Gastroesophageal sphincter (tissue), 3 donors: Measurements from ENCODE around the gene GOLGA3.

Experiments used
- POLR2A ChIP-seq, 2 donors: fragments of 450-650 bp; IDR thresholded peaks; one replicate each; pipeline ENCODE4 v1.6.1; 2017; ENCODE audit warnings: antibody characterized with exemption in 2 of 2, mild to moderate bottlenecking in 2 of 2, moderate library complexity in 1 of 2
- TF ChIP-seq, protein P1 (sequence below), 4 experiments: fragments of 200-600 bp in 2 of 4; fragments of 450-650 bp in 2 of 4; sonication (generic) in 1 of 4; IDR thresholded peaks; one replicate each; pipeline ENCODE4 v1.5.1; 2017 to 2019; ENCODE audit warnings: antibody characterized with exemption in 4 of 4, mild to moderate bottlenecking in 2 of 4, moderate library complexity in 2 of 4

DNA sequence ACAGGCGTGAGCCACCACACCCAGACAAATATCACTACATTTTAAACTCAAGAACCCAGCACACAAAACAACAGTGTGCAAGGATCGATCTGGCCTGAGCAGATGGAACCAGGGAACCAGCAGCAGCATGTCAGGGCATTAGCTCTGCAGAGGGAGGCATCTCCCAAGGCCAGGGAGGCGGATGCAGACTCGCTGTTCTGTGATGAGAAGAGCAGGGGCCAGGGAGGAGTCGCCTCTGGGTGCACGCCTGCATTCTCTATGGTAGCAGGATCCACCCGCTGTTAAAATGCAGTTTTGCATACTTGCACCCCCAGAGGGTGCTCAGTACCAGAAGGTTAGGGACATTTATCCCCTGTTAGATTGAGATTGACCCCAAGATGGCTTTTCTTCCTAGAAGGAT is 100.2 kb downstream of the GOLGA3 start:
- TF ChIP-seq POLR2A (IDR thresholded peaks at IDR 0.05), result no peak
- TF ChIP-seq, protein P1, sequence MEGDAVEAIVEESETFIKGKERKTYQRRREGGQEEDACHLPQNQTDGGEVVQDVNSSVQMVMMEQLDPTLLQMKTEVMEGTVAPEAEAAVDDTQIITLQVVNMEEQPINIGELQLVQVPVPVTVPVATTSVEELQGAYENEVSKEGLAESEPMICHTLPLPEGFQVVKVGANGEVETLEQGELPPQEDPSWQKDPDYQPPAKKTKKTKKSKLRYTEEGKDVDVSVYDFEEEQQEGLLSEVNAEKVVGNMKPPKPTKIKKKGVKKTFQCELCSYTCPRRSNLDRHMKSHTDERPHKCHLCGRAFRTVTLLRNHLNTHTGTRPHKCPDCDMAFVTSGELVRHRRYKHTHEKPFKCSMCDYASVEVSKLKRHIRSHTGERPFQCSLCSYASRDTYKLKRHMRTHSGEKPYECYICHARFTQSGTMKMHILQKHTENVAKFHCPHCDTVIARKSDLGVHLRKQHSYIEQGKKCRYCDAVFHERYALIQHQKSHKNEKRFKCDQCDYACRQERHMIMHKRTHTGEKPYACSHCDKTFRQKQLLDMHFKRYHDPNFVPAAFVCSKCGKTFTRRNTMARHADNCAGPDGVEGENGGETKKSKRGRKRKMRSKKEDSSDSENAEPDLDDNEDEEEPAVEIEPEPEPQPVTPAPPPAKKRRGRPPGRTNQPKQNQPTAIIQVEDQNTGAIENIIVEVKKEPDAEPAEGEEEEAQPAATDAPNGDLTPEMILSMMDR (IDR thresholded peaks at IDR 0.05), result no peak
